CD4-positive, alpha-beta T cell treated with Interleukin-1 beta for 1 hour (primary cell): ENCODE results near the gene GMCL1.
"Not testable (repeated sequence)": the region's sequence is repeated elsewhere in the genome, so short reads cannot be mapped to it uniquely, and the experiment has no call there.

Source experiments
- DNase-seq, 2 donors: peaks; one replicate each; pipeline ENCODE4 v3.0.0-alpha.2; 2020 to 2022

The GMCL1 gene

GRCh38 chr2:69863298-69863697, 33.8 kb downstream of the GMCL1 start:
- no peak for DNase-seq

DNA sequence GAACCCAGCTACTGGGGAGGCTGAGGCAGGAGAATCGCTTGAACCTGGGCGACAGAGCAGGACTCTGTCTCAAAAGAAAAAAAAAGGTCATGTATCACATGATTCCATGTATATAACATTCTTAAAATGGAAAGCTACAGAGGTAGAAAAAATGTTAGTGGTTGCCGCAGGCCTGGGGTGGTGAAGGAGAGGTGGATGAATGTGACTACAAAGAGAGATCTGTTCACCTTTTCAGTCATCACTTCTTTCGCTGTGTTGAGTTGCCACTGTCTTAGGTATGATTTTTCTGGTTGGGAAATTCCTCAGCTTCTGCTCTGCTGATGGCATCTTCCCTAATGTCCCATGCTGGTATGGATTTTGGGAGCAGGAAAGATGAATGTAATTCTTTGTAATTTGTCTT, 59.0 kb downstream of the GMCL1 start:
- DNase-seq, result no peak

- no peak for DNase-seq
Observed at GRCh38 chr2:69889302-69889701, 59.8 kb downstream of the GMCL1 start.

- DNase-seq, result no peak
Observed at GRCh38 chr2:69890881-69891280, 61.4 kb downstream of the GMCL1 start.

DNA sequence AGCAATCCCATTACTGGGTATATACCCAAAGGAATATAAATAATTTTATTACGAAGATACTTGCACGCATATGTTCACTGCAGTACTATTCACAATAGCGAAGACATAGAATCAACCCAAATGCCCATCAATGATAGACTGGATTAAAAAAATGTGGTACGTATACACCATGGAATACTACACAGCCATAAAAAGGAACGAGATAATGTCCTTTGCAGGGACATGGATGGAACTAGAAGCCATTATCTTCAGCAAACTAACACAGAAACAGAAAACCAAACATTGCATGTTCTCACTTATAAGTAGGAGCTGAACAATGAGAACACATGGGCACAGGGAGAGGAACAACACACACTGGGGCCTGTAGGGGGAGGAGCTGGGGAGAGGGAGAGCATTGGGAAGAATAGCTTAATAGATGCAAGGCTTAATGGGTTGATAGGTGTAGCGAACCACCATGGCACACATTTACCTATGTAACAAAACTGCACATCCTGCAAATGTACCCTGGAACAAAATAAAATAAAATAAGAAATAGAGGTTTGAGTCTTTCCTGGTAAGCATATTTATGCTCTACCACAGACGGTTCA, 63.5 kb downstream of the GMCL1 start:
- not testable (repeated sequence) for DNase-seq

- DNase-seq, result peak; percentile 79 to 83
Observed at GRCh38 chr2:69893684-69894551, 64.5 kb downstream of the GMCL1 start, which contains the start of gene SNRNP27. SNRNP27 (plus strand) TSS chr2:69893956; CDS start chr2:69893985, 29 bp downstream.

DNA sequence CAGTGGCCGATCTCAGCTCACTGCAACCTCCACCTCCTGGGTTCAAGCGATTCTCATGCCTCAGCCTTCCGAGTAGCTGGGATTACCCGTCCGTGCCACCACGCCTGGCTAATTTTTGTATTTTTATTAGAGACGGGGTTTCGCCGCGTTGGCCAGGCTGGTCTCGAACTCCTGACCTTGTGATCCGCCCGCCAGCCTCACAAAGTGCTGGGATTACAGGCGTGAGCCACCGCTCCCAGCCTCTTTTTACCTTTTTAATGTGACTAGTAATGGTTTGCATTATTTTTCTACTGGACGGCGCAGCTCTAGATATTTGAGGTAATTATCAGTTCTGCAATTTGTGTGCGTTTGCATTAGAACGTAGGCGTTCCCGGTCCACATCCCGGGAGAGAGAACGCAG, 65.3 kb downstream of the GMCL1 start:
- DNase-seq, result not testable (repeated sequence)

DNA sequence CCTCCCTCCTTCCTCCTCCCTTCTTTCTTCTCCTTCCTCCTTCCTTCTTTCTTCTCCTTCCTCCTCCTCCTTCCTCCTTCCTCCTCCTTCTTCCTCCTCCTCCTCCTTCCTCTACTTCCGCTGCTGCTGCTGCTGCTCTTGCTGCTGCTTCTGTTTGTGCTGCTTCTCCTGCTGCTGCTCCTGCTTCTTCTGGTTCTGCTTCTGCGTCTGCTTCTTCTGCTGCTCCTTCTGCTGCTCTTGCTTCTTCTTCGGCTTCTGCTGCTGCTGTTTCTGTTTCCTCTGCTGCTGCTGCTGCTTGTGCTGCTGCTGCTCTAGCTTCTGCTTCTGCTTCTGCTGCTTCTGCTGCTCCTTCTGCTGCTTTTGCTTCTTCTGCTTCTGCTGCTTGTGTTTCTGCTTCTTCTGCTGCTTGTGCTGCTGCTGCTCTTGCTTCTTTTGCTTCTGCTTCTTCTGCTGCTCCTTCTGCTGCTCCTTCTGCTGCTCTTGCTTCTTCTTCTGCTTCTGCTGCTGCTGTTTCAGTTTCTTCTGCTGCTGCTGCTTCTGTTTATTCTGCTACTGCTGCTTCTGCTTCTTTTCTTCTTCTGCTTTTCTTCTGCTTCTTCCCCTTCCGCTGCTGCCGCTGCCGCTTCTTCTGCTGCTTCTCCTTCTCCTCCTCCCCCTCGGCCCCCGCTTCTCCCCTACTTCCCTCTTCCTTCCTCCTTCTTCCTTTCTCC, 72.9 kb downstream of the GMCL1 start:
- DNase-seq, result peak in 1 of 2 donors; percentile 58

- no peak for DNase-seq
Observed at GRCh38 chr2:69907216-69907615, 77.8 kb downstream of the GMCL1 start.

- peak in 1 of 2 donors; percentile 75 for DNase-seq
Observed at GRCh38 chr2:69911985-69912563, 82.6 kb downstream of the GMCL1 start.

GRCh38 chr2:69914164-69914949, 84.9 kb downstream of the GMCL1 start:
- peak; percentile 100 for DNase-seq

- peak; percentile 18 to 31 for DNase-seq
Observed at GRCh38 chr2:69914950-69915945, 85.8 kb downstream of the GMCL1 start, which contains the start of gene MXD1. MXD1 (plus strand) TSS chr2:69915109; CDS start chr2:69915331, 222 bp downstream.

- DNase-seq, result no peak
Observed at GRCh38 chr2:69916106-69916505, 86.6 kb downstream of the GMCL1 start.

- peak in 1 of 2 donors; percentile 31 for DNase-seq
Observed at GRCh38 chr2:69917852-69918251, 88.4 kb downstream of the GMCL1 start.

DNA sequence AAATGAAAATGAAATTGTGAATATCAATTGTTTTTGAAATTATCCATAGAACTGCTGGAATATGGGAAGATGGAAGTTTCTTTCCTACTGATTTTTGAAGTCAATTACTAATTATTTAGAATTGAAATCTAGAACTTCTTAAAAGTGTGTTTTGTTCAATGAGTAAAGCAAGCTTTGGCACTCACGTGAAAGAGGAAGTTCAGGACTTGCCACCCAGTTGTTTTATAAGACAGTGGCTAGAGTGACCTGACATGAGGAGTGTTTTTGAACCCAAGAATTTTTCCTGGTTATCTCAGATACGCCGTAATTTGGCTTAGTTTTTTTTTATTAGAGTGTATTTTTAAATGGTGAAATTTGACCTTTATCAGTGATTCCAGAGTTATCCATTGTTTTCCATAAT, 88.9 kb downstream of the GMCL1 start:
- DNase-seq, result no peak

GRCh38 chr2:69923116-69923515, 93.7 kb downstream of the GMCL1 start:
- no peak for DNase-seq

DNA sequence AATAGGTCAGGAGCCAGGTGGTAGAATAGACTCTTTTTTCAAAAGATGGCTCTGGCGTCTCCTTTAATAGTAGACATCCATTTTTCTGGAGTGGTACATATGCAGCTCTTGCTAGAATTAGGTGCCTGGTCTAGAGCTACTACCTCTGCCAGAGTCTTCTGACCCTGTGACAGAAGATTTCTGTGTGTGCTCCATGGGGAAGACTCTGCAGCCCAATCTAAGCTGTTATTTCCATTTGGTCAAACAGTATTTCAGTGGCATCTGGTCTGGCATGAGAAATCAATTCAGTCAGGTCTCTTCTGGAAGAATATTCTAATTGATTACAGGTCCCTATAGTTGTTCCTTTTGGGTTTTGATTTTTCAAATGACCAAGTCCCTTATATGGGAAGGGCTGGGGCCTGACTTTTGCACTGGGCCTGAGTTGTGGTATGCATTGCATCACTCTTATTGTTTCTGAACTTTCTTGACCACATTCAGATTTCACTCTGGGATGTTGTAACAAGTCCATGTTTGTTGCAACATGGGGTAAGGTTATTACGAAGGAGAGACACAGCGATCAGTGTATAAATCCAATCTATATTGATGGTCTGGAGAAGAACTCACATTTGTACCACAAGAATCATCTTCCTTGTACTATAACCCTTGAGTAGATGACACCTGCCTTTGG, 97.5 kb downstream of the GMCL1 start:
- DNase-seq, result peak in 1 of 2 donors; percentile 30
